Heart left ventricle (tissue), 16 donors: ENCODE data around the gene CDX1. TPM values are rescaled to one million over a fixed set of nuclear protein-coding genes. Genes with fewer than 3 reads are reported as not detected.

Experiments used
- ATAC-seq, 4 donors: fragments of 200-7000 bp; cut with Tn5 transposase; one replicate each; pipeline ENCODE4 v1.9.1; 2020 to 2022; ENCODE audit warnings: moderate library complexity in 4 of 4, mild to moderate bottlenecking in 3 of 4, moderate number of reproducible peaks in 1 of 4
- DNase-seq, 5 donors: peaks; one replicate each; pipeline ENCODE4 v3.0.0-alpha.2; 2020
- H3K27ac ChIP-seq, 12 donors: fragments of 200-600 bp; sonication (generic) in 4 of 12; one replicate each; pipeline versions ENCODE4 v1.5.0 to v1.8.0; 2016 to 2022; ENCODE audit warnings: mild to moderate bottlenecking in 2 of 12
- H3K27me3 ChIP-seq, 9 donors: fragments of 200-600 bp; sonication (generic) in 2 of 9; one replicate each; pipeline versions ENCODE4 v1.5.1 to v1.8.0; 2016 to 2022; ENCODE audit warnings: mild to moderate bottlenecking in 3 of 9
- H3K36me3 ChIP-seq, 9 donors: fragments of 200-600 bp; sonication (generic) in 2 of 9; one replicate each; pipeline versions ENCODE4 v1.5.0 to v1.8.0; 2018 to 2022; ENCODE audit warnings: mild to moderate bottlenecking in 2 of 9
- H3K4me1 ChIP-seq, 12 donors: fragments of 200-600 bp; sonication (generic) in 4 of 12; one replicate each; pipeline versions ENCODE4 v1.5.0 to v1.8.0; 2016 to 2022; ENCODE audit warnings: mild to moderate bottlenecking in 3 of 12
- H3K4me3 ChIP-seq, 12 donors: fragments of 200-600 bp; sonication (generic) in 4 of 12; one replicate each; pipeline versions ENCODE4 v1.5.0 to v1.8.0; 2017 to 2022; ENCODE audit warnings: mild to moderate bottlenecking in 9 of 12, moderate library complexity in 4 of 12
- H3K9me3 ChIP-seq, 12 donors: fragments of 200-600 bp; sonication (generic) in 4 of 12; one replicate each; pipeline versions ENCODE4 v1.5.0 to v1.8.0; 2016 to 2022; ENCODE audit warnings: mild to moderate bottlenecking in 1 of 12
- CTCF ChIP-seq, 12 donors: fragments of 200-600 bp; sonication (generic) in 4 of 12; IDR thresholded peaks; one replicate each; pipeline versions ENCODE4 v1.5.0 to v1.8.0; 2018 to 2022; ENCODE audit warnings: antibody characterized with exemption in 12 of 12, mild to moderate bottlenecking in 5 of 12
- POLR2A ChIP-seq, 2 donors: fragments of 450-650 bp; IDR thresholded peaks; one replicate each; pipeline ENCODE4 v1.6.1; 2017; ENCODE audit warnings: antibody characterized with exemption in 2 of 2, mild to moderate bottlenecking in 2 of 2, moderate library complexity in 2 of 2
- WGBS, 4 donors: extraction: QIAGEN DNeasy Blood & Tissue Kit in 2 of 4; methylation state at CpG; one replicate each; pipeline versions ENCODE4 v1.1.5 to v1.1.7; 2013 to 2018; 5-methylcytosine and 5-hydroxymethylcytosine counted together
- intact Hi-C, 10 donors: fragments of 100-400 bp; cut with DNase I; formaldehyde crosslinking; loops; one replicate each; pipeline versions ENCODE4 v1.11.1 to v1.14.2; 2022
- polyA plus RNA-seq, 2 donors: library from polyadenylated mRNA; stranded (reverse); fragments of 200-250 nt; gene quantifications; one replicate each; pipeline ENCODE4 v1.2.3, GENCODE V29; 2013
- total RNA-seq, 9 donors: library from RNA; depleted of rRNA in 2 of 9; stranded (reverse); fragments of >200 nt in 2 of 9; fragmentation: NEBNext Ultra II Directional in 3 of 9; extraction: Animal tissue kit (Norgen Biotek cat#: 25700) in 3 of 9; gene quantifications; one replicate each; pipeline versions ENCODE4 v1.1.0 to v1.2.4, GENCODE V29; 2016 to 2023
- donor health status: ischemic (EF 13 %, LVEDD 7.1; RV severe dilation, severe dysfunction).
- donor health status: healthy with polysubstance abuse.
- donor health status: DM: no; HTN: yes; CAD: no.
- donor health status: DM: no; HTN: no; CAD: no.
- donor health status: ischemic (EF 25% LVEDD 6.9; RV normal size, moderate dysfunction).
- donor health status: ischemic (EF 25% LVEDD 5.7; RV mildly dilated, moderate dysfunction).
- donor health status: healthy.
- donor health status: DM: yes; HTN: yes; CAD: no.
- donor health status: ischemic (EF 35%, LVEDD 5.7; RV mildly dilated, moderate dysfunction).
- donor health status: nonischemic (EF 11% LVEDD 7.7; RV severe dilation, severe dysfunction).
- donor health status: DM: yes; HTN: yes; CAD: no.
- donor health status: PGD.
- donor health status: ischemic (EF 29% LVEDD 5.4; RV normal size, mild dysfunction).
- donor health status: nonischemic (EF 23%, LVEDD 6.1; RV moderate dilation, normal function).

CDX1 gene
- total and polyA plus RNA-seq, 11 donors, result 0.17 to 0.29 (median 0.29) TPM; not detected in 8

GRCh38 chr5:150196986-150197385 is 30.4 kb downstream of the CDX1 start:
- Histone ChIP-seq H3K27ac (no peak overlapping the region), H3K36me3 (no peaks in the 10 kb centered on the region), H3K9me3 (no peaks in the 10 kb centered on the region), H3K4me1 (no peaks in the 10 kb centered on the region), H3K4me3 (no peak overlapping the region), H3K27me3 (peaks cover 0 to 3% (median 0%) of the 10 kb centered on the region in 9 donors)
- no peak for DNase-seq
- TF ChIP-seq CTCF (IDR thresholded peaks at IDR 0.05) (no peak), POLR2A (IDR thresholded peaks at IDR 0.05) (no peak)
- ATAC-seq, result no peak
- intact Hi-C loops, result no loop called here
- 95 to 100% (median 97%) methylated on average over 3 to 16 of the region's 16 CpGs for WGBS, 4 donors

GRCh38 chr5:150197476-150197875 is 30.9 kb downstream of the CDX1 start:
- Histone ChIP-seq H3K27me3 (peaks cover 0 to 1% (median 0%) of the 10 kb centered on the region in 9 donors), H3K4me1 (no peaks in the 10 kb centered on the region), H3K27ac (no peak overlapping the region), H3K36me3 (no peaks in the 10 kb centered on the region), H3K4me3 (no peak overlapping the region), H3K9me3 (no peaks in the 10 kb centered on the region)
- TF ChIP-seq POLR2A (IDR thresholded peaks at IDR 0.05), result no peak
- TF ChIP-seq CTCF (IDR thresholded peaks at IDR 0.05), result no peak
- ATAC-seq, result no peak
- no peak for DNase-seq
- intact Hi-C loops, result no loop called here
- WGBS, 4 donors, result 88 to 97% (median 92%) methylated on average over 1 of the region's 1 CpG

- no peaks in the 10 kb centered on the region for H3K9me3 ChIP-seq
- no peak overlapping the region for H3K27ac ChIP-seq
- DNase-seq (no peak), ATAC-seq (no peak)
- peaks cover 0 to 5% (median 0%) of the 10 kb centered on the region in 12 donors for H3K4me1 ChIP-seq
- H3K4me3 ChIP-seq, result no peak overlapping the region
- no peaks in the 10 kb centered on the region for H3K36me3 ChIP-seq
- no peak for TF ChIP-seq POLR2A (IDR thresholded peaks at IDR 0.05)
- TF ChIP-seq CTCF (IDR thresholded peaks at IDR 0.05), result no peak
- no peaks in the 10 kb centered on the region for H3K27me3 ChIP-seq
- intact Hi-C loops, result loop anchor here in 1 of 10 donors (5.0 kb wide), 1 partner anchor 35 kb away; the partner anchor contains the start of gene CDX1
- 95 to 97% (median 96%) methylated on average over 10 of the region's 10 CpGs for WGBS, 4 donors
Observed at GRCh38 chr5:150202501-150202900, 35.9 kb downstream of the CDX1 start.

GRCh38 chr5:150203832-150204589 is 37.4 kb downstream of the CDX1 start:
- no peak for ATAC-seq
- 72 to 79% (median 77%) methylated on average over 11 to 12 of the region's 12 CpGs for WGBS, 4 donors

More at GRCh38 chr5:150203832-150204589, 37.4 kb downstream of the CDX1 start:
- no peak overlapping the region for H3K27ac ChIP-seq
- intact Hi-C loops, result loop anchor here in 1 of 10 donors (5.0 kb wide), 1 partner anchor 37 kb away; the partner anchor contains the start of gene CDX1
- H3K4me1 ChIP-seq, result peaks cover 0 to 5% (median 0%) of the 10 kb centered on the region in 12 donors
- TF ChIP-seq POLR2A (IDR thresholded peaks at IDR 0.05) (no peak), CTCF (IDR thresholded peaks at IDR 0.05) (no peak)
- H3K36me3 ChIP-seq, result no peaks in the 10 kb centered on the region
- no peaks in the 10 kb centered on the region for H3K9me3 ChIP-seq
- no peak overlapping the region for H3K4me3 ChIP-seq
- DNase-seq, result no peak
- peaks cover 0 to 6% (median 0%) of the 10 kb centered on the region in 9 donors for H3K27me3 ChIP-seq
